GM12878 (cell line): Measurements from ENCODE around the gene RPS16. TPM values are rescaled to one million over a fixed set of nuclear protein-coding genes. Genes with fewer than 3 reads are reported as not detected.

Experiments
- ATAC-seq: fragments of 200-7000 bp; cut with Tn5 transposase; 3 replicates; pipeline ENCODE4 v1.9.1; 2020; ENCODE audit warnings: mild to moderate bottlenecking, moderate library complexity
- BruUV-seq: library from RNA; stranded (reverse); fragments of 400-500 nt; replicated peaks from 2 replicates; lab custom pipeline; 2021; lab: Mats Ljungman, UMichigan
- CTCF ChIA-PET: fragments of 300-600 bp; sonication (Branson Sonifier 250); formaldehyde crosslinking; extraction: SDS; loops from one replicate; lab custom pipeline; 2021; ENCODE audit warnings: inconsistent platforms; lab: Yijun Ruan, JAX
- POLR2A ChIA-PET: fragments of 350-600 bp; formaldehyde crosslinking; extraction: SDS; loops from one replicate; lab custom pipeline; 2021; ENCODE audit warnings: inconsistent platforms; lab: Charles Lee
- RAD21 ChIA-PET: fragments of 300-600 bp; sonication (Branson Sonifier 250); formaldehyde crosslinking; loops from one replicate; lab custom pipeline; 2023; ENCODE audit warnings: antibody characterized with exemption; ENCODE audit not compliant: unreplicated experiment; lab: Charles Lee
- SMC1A ChIA-PET: fragments of 300-600 bp; sonication (Branson Sonifier 250); formaldehyde crosslinking; loops from one replicate; lab custom pipeline; 2023; ENCODE audit not compliant: unreplicated experiment, uncharacterized antibody; lab: Charles Lee
- DNase-seq: peaks from one replicate; pipeline ENCODE4 v3.0.0-alpha.2; 2011; ENCODE audit warnings: low read depth, low spot score
- FAIRE-seq: peaks from 3 replicates; lab custom pipeline; 2011; peaks lifted over from hg19 to GRCh38; lab: Jason Lieb, UNC
- H2AFZ ChIP-seq: 2 replicates; pipeline ENCODE4 v1.6.0; 2011; ENCODE audit warnings: low read depth, low read length, control low read depth; ENCODE audit not compliant: control insufficient read depth
- H3K27ac ChIP-seq: 2 replicates; pipeline ENCODE4 v1.5.1; 2011; ENCODE audit warnings: control low read depth; ENCODE audit not compliant: control insufficient read depth, insufficient read depth
- H3K27me3 ChIP-seq, 2 experiments: replicated peaks in 1 of 2; 2 replicates each; pipeline versions ENCODE4 v1.6.0 to v1.6.1; 2011; ENCODE audit warnings: low read length in 1 of 2; ENCODE audit not compliant: control insufficient read depth in 2 of 2, insufficient read depth in 2 of 2
- H3K36me3 ChIP-seq, 2 experiments: 2 replicates each; pipeline ENCODE4 v1.5.1; 2011; ENCODE audit warnings: low read length in 1 of 2; ENCODE audit not compliant: control insufficient read depth in 2 of 2, insufficient read depth in 2 of 2
- H3K4me1 ChIP-seq: 2 replicates; pipeline ENCODE4 v1.6.1; 2011; ENCODE audit warnings: mild to moderate bottlenecking, low read length, moderate library complexity, mixed read lengths; ENCODE audit not compliant: control insufficient read depth, insufficient read depth
- H3K4me2 ChIP-seq: 2 replicates; pipeline ENCODE4 v1.6.0; 2011; ENCODE audit warnings: control low read depth; ENCODE audit not compliant: control insufficient read depth, insufficient read depth
- H3K4me3 ChIP-seq: fragments of 200-600 bp; sonication (generic); 2 replicates; pipeline ENCODE4 v1.5.1; 2016
- H3K79me2 ChIP-seq: 2 replicates; pipeline ENCODE4 v1.6.0; 2011; ENCODE audit warnings: low read length; ENCODE audit not compliant: control insufficient read depth, insufficient read depth
- H3K9ac ChIP-seq: 2 replicates; pipeline ENCODE4 v1.8.0; 2011; ENCODE audit warnings: low read length, control low read depth, mixed read lengths; ENCODE audit not compliant: control insufficient read depth, insufficient read depth
- H3K9me3 ChIP-seq: replicated peaks from 3 replicates; pipeline ENCODE4 v1.5.1; 2011; ENCODE audit warnings: mild to moderate bottlenecking, low read length; ENCODE audit not compliant: control insufficient read depth, insufficient read depth
- H4K20me1 ChIP-seq: 2 replicates; pipeline ENCODE4 v1.6.0; 2011; ENCODE audit not compliant: control insufficient read depth, insufficient read depth
- ATF2 ChIP-seq: IDR thresholded peaks from 2 replicates; pipeline ENCODE4 v1.6.1; 2012; ENCODE audit warnings: low read length, inconsistent platforms
- BACH1 ChIP-seq: fragments of 450-650 bp; IDR thresholded peaks from 2 replicates; pipeline ENCODE4 v1.6.1; 2017; ENCODE audit warnings: mild to moderate bottlenecking, borderline replicate concordance
- BCL3 ChIP-seq: IDR thresholded peaks from 2 replicates; pipeline ENCODE4 v1.6.1; 2011; ENCODE audit warnings: borderline replicate concordance, low read depth, mild to moderate bottlenecking, moderate library complexity, low read length; ENCODE audit not compliant: insufficient read depth, poor library complexity, severe bottlenecking
- BHLHE40 ChIP-seq, 2 experiments: fragments of 450-650 bp in 1 of 2; IDR thresholded peaks; 2 replicates each; pipeline ENCODE4 v1.6.1; 2011 to 2017; ENCODE audit warnings: low read depth in 2 of 2, borderline replicate concordance in 1 of 2, improper control_type of control experiment in 1 of 2, low read length in 1 of 2, mild to moderate bottlenecking in 1 of 2
- E2F4 ChIP-seq: IDR thresholded peaks from 2 replicates; pipeline ENCODE4 v1.6.1; 2012; ENCODE audit warnings: low read depth, low read length, improper control_type of control experiment
- FOXK2 ChIP-seq: fragments of 450-650 bp; IDR thresholded peaks from 2 replicates; pipeline ENCODE4 v1.6.1; 2017; ENCODE audit warnings: mild to moderate bottlenecking, moderate library complexity
- IRF3 ChIP-seq: fragments of 450-650 bp; IDR thresholded peaks from 2 replicates; pipeline ENCODE4 v1.6.1; 2014; ENCODE audit warnings: mild to moderate bottlenecking
- JUNB ChIP-seq: IDR thresholded peaks from 2 replicates; pipeline ENCODE4 v1.6.1; 2016; ENCODE audit warnings: antibody characterized with exemption, mild to moderate bottlenecking
- MAX ChIP-seq: IDR thresholded peaks from 2 replicates; pipeline ENCODE4 v1.6.1; 2012; ENCODE audit warnings: low read depth, low read length, improper control_type of control experiment
- MEF2B ChIP-seq: fragments of 450-650 bp; IDR thresholded peaks from 2 replicates; pipeline ENCODE4 v1.6.1; 2018; ENCODE audit warnings: mild to moderate bottlenecking, moderate library complexity; ENCODE audit not compliant: partially characterized antibody, poor library complexity, severe bottlenecking
- MTA2 ChIP-seq: fragments of 450-650 bp; IDR thresholded peaks from 2 replicates; pipeline ENCODE4 v1.6.1; 2016; ENCODE audit warnings: low read depth, mild to moderate bottlenecking, moderate library complexity
- NFXL1 ChIP-seq: fragments of 450-650 bp; IDR thresholded peaks from 2 replicates; pipeline ENCODE4 v1.6.1; 2017; ENCODE audit warnings: antibody characterized with exemption, mild to moderate bottlenecking, borderline replicate concordance
- NKRF ChIP-seq: fragments of 450-650 bp; conservative IDR thresholded peaks from 2 replicates; pipeline ENCODE4 v1.6.1; 2017; ENCODE audit warnings: mild to moderate bottlenecking, moderate library complexity
- SMARCA5 ChIP-seq: fragments of 450-650 bp; IDR thresholded peaks from 2 replicates; pipeline ENCODE4 v1.6.1; 2017; ENCODE audit warnings: mild to moderate bottlenecking
- WGBS: methylation state at CpG from one replicate; pipeline ENCODE4 v1.1.6; 2016; ENCODE audit warnings: low lambda C conversion rate; ENCODE audit not compliant: insufficient replicate concordance, insufficient coverage; ENCODE audit errors: missing lambda C conversion rate; 5-methylcytosine and 5-hydroxymethylcytosine counted together
- in situ Hi-C: fragments of 300-500 bp; cut with MboI; formaldehyde crosslinking; loops from 9 replicates; pipeline ENCODE4 v1.14.3; 2018; ENCODE audit warnings: mixed read lengths
- intact Hi-C: fragments of 100-400 bp; cut with micrococcal nuclease; formaldehyde crosslinking; loops from one replicate; pipeline ENCODE4 v1.14.2; 2022; ENCODE audit not compliant: unreplicated experiment
- polyA plus RNA-seq, 11 experiments: library from polyadenylated mRNA; depleted of rRNA in 4 of 11; unstranded in 6 of 11; stranded (reverse) in 5 of 11; fragments of >200 nt; fragmentation: Nextera tagmentation in 4 of 11; fragmentation: Illumina TruSeq in 1 of 11; extraction: Ambion mirVana in 4 of 11; extraction: Trizol in 1 of 11; gene quantifications; 1 replicate in 1 of 11; 2 replicates in 10 of 11; pipeline versions ENCODE4 v1.2.1 to v1.2.3, GENCODE V29; 2011 to 2016; ENCODE audit warnings: inconsistent platforms in 2 of 11, missing spikeins in 2 of 11, low read depth in 1 of 11
- total RNA-seq, 4 experiments: library from RNA; depleted of rRNA in 3 of 4; stranded (reverse); fragments of >200 nt in 3 of 4; fragmentation: Illumina TruSeq in 1 of 4; extraction: Trizol in 1 of 4; gene quantifications; 2 replicates each; pipeline versions ENCODE4 v1.2.1 to v1.2.3, GENCODE V29; 2013 to 2021

Gene RPS16
- total and polyA plus RNA-seq, 10 of the 15 experiments (the other 5 are each of a cell fraction or from before 2014, with no cell fraction given): 148 to 4,810 (median 2,343) TPM

GRCh38 chr19:39406656-39407409 lies 28.9 kb downstream of the RPS16 start, which contains the start of gene ZFP36:
Gene ZFP36, plus strand, starts transcription at chr19:39406847. Its CDS starts 58 bp downstream, at chr19:39406905.
- WGBS: under 1% methylated on average over 36 of the region's 56 CpGs
- H3K79me2 ChIP-seq: peaks cover 62% of the 10 kb centered on the region
- H2AFZ ChIP-seq: no peak within 1 kb of the TSS
- ChIA-PET SMC1A (interaction anchor here (1.1 to 3.0 kb wide), 3 partner anchors 8 to 16 kb away, joined by 3 to 18 read pairs (median 4); partner anchors contain the start of genes MED29 and PAF1), CTCF (interaction anchor here (0.8 kb wide), 1 partner anchor 9 kb away, joined by 4 read pairs; no protein-coding TSS in a partner anchor), POLR2A (interaction anchor here (0.6 to 3.9 kb wide), 8 partner anchors 9 to 1931 kb away, joined by 3 to 39 read pairs (median 4); partner anchors contain the start of genes MED29, PAF1, RPS16 and SUPT5H), RAD21 (interaction anchor here (0.9 to 4.5 kb wide), 2 partner anchors 9 to 71 kb away, joined by 4 to 37 read pairs; no protein-coding TSS in a partner anchor)
- peaks cover 45% of the 10 kb centered on the region for H3K4me1 ChIP-seq
- peaks cover 2 to 6% of the 10 kb centered on the region in 2 experiments; a peak in 2 of 4 replicates for H3K36me3 ChIP-seq
- intact Hi-C loops (loop anchor here (10.0 kb wide), 1 partner anchor 432 kb away; the partner anchor contains the start of gene FBXO17), in situ Hi-C loops (no loop called here)
- peak within 1 kb of the TSS; percentile 92 for H3K4me2 ChIP-seq
- BruUV-seq: TSS peak; percentile 81
- FAIRE-seq (peak; percentile 89), DNase-seq (no peak), ATAC-seq (peak; percentile 29)
- no peaks in the 10 kb centered on the region for H3K9me3 ChIP-seq
- no peaks in the 10 kb centered on the region for H3K27me3 ChIP-seq
- peak within 1 kb of the TSS; percentile 100 for H3K27ac ChIP-seq
- H3K4me3 ChIP-seq: peak within 1 kb of the TSS; percentile 98
- H3K9ac ChIP-seq: peak within 1 kb of the TSS; percentile 80
- no peaks in the 10 kb centered on the region for H4K20me1 ChIP-seq
- TF ChIP-seq FOXK2 (no peak), MTA2 (no peak), NKRF (peak; percentile 86), BCL3 (no peak), BACH1 (peak; percentile 93), ATF2 (no peak), IRF3 (no peak), NFXL1 (no peak), E2F4 (no peak), SMARCA5 (0 out of 2 replicates have a peak, but pooled peaks have one; percentile 54), JUNB (no peak), MAX (peak; percentile 66), BHLHE40 (IDR thresholded peaks at IDR 0.05; ENCODE audit: borderline replicate concordance in 1 of 2, low read depth in 2 of 2, low read length in 1 of 2) (peak; percentile 48 to 59; a peak in 3 of 4 replicates), MEF2B (no peak)
